Right atrium auricular region (tissue), 2 donors: Measurements from ENCODE around the gene LPP. TPM values are rescaled to one million over a fixed set of nuclear protein-coding genes. Genes with fewer than 3 reads are reported as not detected.

Source experiments
- DNase-seq: peaks from one replicate; pipeline ENCODE4 v3.0.0-alpha.2; 2019; ENCODE audit warnings: low spot score
- H3K27ac ChIP-seq, 2 donors: fragments of 200-600 bp; sonication (generic); 1 replicate in 1 of 2; 2 replicates in 1 of 2; pipeline ENCODE4 v1.5.1; 2016 to 2019
- H3K27me3 ChIP-seq, 2 donors: fragments of 200-600 bp; sonication (generic); one replicate each; pipeline versions ENCODE4 v1.5.1 to v1.6.0; 2017 to 2019
- H3K36me3 ChIP-seq: fragments of 200-600 bp; sonication (generic); one replicate; pipeline ENCODE4 v1.5.1; 2016
- H3K4me1 ChIP-seq, 2 donors: fragments of 200-600 bp; sonication (generic); one replicate each; pipeline versions ENCODE4 v1.5.1 to v1.6.0; 2017 to 2019
- H3K4me3 ChIP-seq, 2 donors: fragments of 200-600 bp; sonication (generic); 1 replicate in 1 of 2; 2 replicates in 1 of 2; pipeline ENCODE4 v1.5.1; 2017 to 2019; ENCODE audit warnings: mild to moderate bottlenecking in 1 of 2, moderate library complexity in 1 of 2
- H3K9me3 ChIP-seq, 2 donors: fragments of 200-600 bp; sonication (generic); one replicate each; pipeline ENCODE4 v1.5.1; 2019
- total RNA-seq, 2 donors: library from RNA; depleted of rRNA; stranded (reverse); fragments of >200 nt; gene quantifications; one replicate each; pipeline ENCODE4 v1.1.0, GENCODE V29; 2016
- TF ChIP-seq, protein P1 (sequence below), 2 donors: fragments of 200-600 bp; sonication (generic); IDR thresholded peaks; one replicate each; pipeline ENCODE4 v1.5.1; 2019; ENCODE audit warnings: antibody characterized with exemption in 2 of 2

The LPP gene
- total RNA-seq, 2 donors from 2014 or later = 117 to 186 TPM

GRCh38 chr3:188870431-188870830 lies 716.5 kb downstream of the LPP start:
- Histone ChIP-seq H3K4me3 (no peak overlapping the region), H3K27me3 (no peaks in the 10 kb centered on the region), H3K27ac (no peak overlapping the region), H3K9me3 (no peaks in the 10 kb centered on the region), H3K36me3 (peaks cover 49% of the 10 kb centered on the region), H3K4me1 (no peaks in the 10 kb centered on the region)
- DNase-seq = no peak
- TF ChIP-seq, protein P1, sequence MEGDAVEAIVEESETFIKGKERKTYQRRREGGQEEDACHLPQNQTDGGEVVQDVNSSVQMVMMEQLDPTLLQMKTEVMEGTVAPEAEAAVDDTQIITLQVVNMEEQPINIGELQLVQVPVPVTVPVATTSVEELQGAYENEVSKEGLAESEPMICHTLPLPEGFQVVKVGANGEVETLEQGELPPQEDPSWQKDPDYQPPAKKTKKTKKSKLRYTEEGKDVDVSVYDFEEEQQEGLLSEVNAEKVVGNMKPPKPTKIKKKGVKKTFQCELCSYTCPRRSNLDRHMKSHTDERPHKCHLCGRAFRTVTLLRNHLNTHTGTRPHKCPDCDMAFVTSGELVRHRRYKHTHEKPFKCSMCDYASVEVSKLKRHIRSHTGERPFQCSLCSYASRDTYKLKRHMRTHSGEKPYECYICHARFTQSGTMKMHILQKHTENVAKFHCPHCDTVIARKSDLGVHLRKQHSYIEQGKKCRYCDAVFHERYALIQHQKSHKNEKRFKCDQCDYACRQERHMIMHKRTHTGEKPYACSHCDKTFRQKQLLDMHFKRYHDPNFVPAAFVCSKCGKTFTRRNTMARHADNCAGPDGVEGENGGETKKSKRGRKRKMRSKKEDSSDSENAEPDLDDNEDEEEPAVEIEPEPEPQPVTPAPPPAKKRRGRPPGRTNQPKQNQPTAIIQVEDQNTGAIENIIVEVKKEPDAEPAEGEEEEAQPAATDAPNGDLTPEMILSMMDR (IDR thresholded peaks at IDR 0.05) = no peak

- no peak overlapping the region for H3K27ac ChIP-seq
- H3K36me3 ChIP-seq = peaks cover 35% of the 10 kb centered on the region
- TF ChIP-seq, protein P1 (IDR thresholded peaks at IDR 0.05) = no peak
- H3K4me3 ChIP-seq = no peak overlapping the region
- peaks cover 0 to 11% of the 10 kb centered on the region in 2 donors for H3K4me1 ChIP-seq
- H3K27me3 ChIP-seq = no peaks in the 10 kb centered on the region
- no peaks in the 10 kb centered on the region for H3K9me3 ChIP-seq
- no peak for DNase-seq
Observed at GRCh38 chr3:188874576-188874975, 720.6 kb downstream of the LPP start.

- Histone ChIP-seq H3K4me3 (no peak overlapping the region), H3K27me3 (no peaks in the 10 kb centered on the region), H3K36me3 (peaks cover 35% of the 10 kb centered on the region), H3K9me3 (no peaks in the 10 kb centered on the region), H3K4me1 (peaks cover 0 to 11% of the 10 kb centered on the region in 2 donors), H3K27ac (no peak overlapping the region)
- TF ChIP-seq, protein P1 (IDR thresholded peaks at IDR 0.05) = no peak
- no peak for DNase-seq
Observed at GRCh38 chr3:188875413-188875812, 721.5 kb downstream of the LPP start.

- Histone ChIP-seq H3K9me3 (no peaks in the 10 kb centered on the region), H3K4me3 (no peak overlapping the region), H3K27ac (no peak overlapping the region), H3K4me1 (peaks cover 0 to 15% of the 10 kb centered on the region in 2 donors), H3K27me3 (no peaks in the 10 kb centered on the region), H3K36me3 (peaks cover 35% of the 10 kb centered on the region)
- no peak for DNase-seq
- TF ChIP-seq, protein P1 (IDR thresholded peaks at IDR 0.05) = no peak
Observed at GRCh38 chr3:188876370-188876769, 722.4 kb downstream of the LPP start.

DNA sequence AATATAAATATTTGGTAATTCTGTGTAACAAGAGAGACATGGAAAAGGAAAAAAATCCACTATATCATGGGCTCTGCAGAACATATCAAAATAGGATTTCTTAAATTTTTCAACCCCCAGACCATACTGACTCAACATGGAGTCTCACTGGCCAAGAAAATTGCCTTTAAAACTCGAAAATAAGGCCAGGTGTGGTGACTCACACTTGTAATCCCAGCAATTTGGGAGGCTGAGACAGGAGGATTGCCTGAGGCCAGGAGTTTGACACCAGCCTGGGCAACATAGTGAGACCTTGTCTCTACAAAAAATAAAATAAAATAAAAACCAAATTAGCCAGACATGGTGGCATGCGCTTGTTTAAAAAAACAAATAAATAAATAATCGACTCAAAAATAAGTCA lies 723.4 kb downstream of the LPP start:
- TF ChIP-seq, protein P1 (IDR thresholded peaks at IDR 0.05) = no peak
- no peak for DNase-seq
- Histone ChIP-seq H3K36me3 (peaks cover 34% of the 10 kb centered on the region), H3K4me1 (peaks cover 0 to 25% of the 10 kb centered on the region in 2 donors), H3K4me3 (no peak overlapping the region), H3K9me3 (no peaks in the 10 kb centered on the region), H3K27ac (no peak overlapping the region), H3K27me3 (no peaks in the 10 kb centered on the region)

GRCh38 chr3:188878076-188878475 lies 724.1 kb downstream of the LPP start:
- Histone ChIP-seq H3K9me3 (no peaks in the 10 kb centered on the region), H3K27ac (no peak overlapping the region), H3K4me3 (no peak overlapping the region), H3K36me3 (peaks cover 27% of the 10 kb centered on the region), H3K4me1 (peaks cover 0 to 27% of the 10 kb centered on the region in 2 donors), H3K27me3 (no peaks in the 10 kb centered on the region)
- no peak for DNase-seq
- TF ChIP-seq, protein P1 (IDR thresholded peaks at IDR 0.05) = no peak
